Esophagus muscularis mucosa (tissue), 4 donors: ENCODE results near the gene CLDN9.

ENCODE experiments used
- CTCF ChIP-seq, 3 experiments: fragments of 200-600 bp in 2 of 3; fragments of 450-650 bp in 1 of 3; sonication (generic) in 2 of 3; IDR thresholded peaks; one replicate each; pipeline ENCODE4 v1.5.1; 2017 to 2019; ENCODE audit warnings: antibody characterized with exemption in 3 of 3, mild to moderate bottlenecking in 2 of 3, moderate library complexity in 1 of 3
- EP300 ChIP-seq: sonication (generic); formaldehyde crosslinking; IDR thresholded peaks from one replicate; pipeline ENCODE4 v1.6.1; 2017; ENCODE audit warnings: antibody characterized with exemption
- POLR2A ChIP-seq: fragments of 450-650 bp; IDR thresholded peaks from one replicate; pipeline ENCODE4 v1.6.1; 2017; ENCODE audit warnings: antibody characterized with exemption, moderate library complexity, mild to moderate bottlenecking, low read depth
- POLR2AphosphoS5 ChIP-seq, 2 donors: sonication (generic); formaldehyde crosslinking; IDR thresholded peaks; one replicate each; pipeline ENCODE4 v1.6.1; 2017; ENCODE audit warnings: antibody characterized with exemption in 2 of 2

- no peak for TF ChIP-seq CTCF (IDR thresholded peaks at IDR 0.05)
- TF ChIP-seq EP300, result no peak
- no peak for TF ChIP-seq POLR2AphosphoS5 (IDR thresholded peaks at IDR 0.05)
- TF ChIP-seq POLR2A, result no peak
Measured at GRCh38 chr16:2968368-2968737, 44.4 kb upstream of the CLDN9 start.
